NCI-H2081 (cell line): Measurements from ENCODE around the gene SLC35A3.

Source experiments
- DNase-seq, 2 experiments: peaks; one replicate each; lab custom pipeline; 2025; lab: John Stamatoyannopoulos, UW

SLC35A3 gene

GRCh38 chr1:100076744-100077143, 106.9 kb downstream of the SLC35A3 start:
- DNase-seq = no peak

DNA sequence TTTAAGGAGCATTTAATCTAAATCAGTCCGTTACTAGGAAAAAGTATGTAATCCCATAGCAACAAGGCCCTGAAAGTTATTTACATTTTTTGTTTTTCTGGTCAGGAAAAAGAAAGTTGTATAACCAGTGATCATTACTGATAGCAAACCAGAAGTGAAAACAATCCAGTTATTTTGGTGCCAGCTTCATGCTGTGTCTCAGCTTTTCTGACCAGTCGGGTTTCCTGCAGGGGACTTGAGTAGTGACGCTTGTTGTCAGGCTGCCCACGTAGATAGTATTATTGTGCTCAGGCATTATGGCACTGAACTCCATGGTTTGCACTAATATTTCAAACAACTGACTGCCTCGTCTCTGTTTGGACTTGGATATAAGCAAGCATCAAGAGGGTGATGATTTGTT, 107.7 kb downstream of the SLC35A3 start:
- no peak for DNase-seq

DNA sequence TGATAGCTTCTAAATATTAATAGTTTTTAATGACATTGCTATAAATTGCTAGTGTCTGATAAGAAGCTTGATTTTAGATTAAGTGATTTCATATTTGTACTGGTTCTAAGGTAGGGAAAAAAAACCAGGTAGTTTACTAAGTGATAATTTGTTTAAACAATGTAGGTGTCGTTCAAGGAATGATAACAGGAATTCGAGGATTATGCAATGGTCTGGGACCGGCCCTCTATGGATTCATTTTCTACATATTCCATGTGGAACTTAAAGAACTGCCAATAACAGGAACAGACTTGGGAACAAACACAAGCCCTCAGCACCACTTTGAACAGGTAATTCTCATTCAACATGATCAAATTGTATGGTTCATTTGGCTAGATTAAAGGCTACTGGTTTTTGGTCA, 110.5 kb downstream of the SLC35A3 start:
- no peak for DNase-seq
